IPS DF 19.7 (cell line): ENCODE measurements around the gene KCNK6.
"Not testable (repeated sequence)": the region's sequence is repeated elsewhere in the genome, so short reads cannot be mapped to it uniquely, and the experiment has no call there.

ENCODE experiments used
- DNase-seq: peaks from one replicate; pipeline ENCODE4 v3.0.0-alpha.2; 2013; ENCODE audit warnings: low read depth, low spot score

KCNK6 gene

GRCh38 chr19:38323291-38323690 is 3.6 kb downstream of the KCNK6 start:
- no peak for DNase-seq

GRCh38 chr19:38324431-38324830 is 4.8 kb downstream of the KCNK6 start:
- no peak for DNase-seq

GRCh38 chr19:38326591-38326990 is 6.9 kb downstream of the KCNK6 start:
- DNase-seq, result no peak

GRCh38 chr19:38329651-38330050 is 10.0 kb downstream of the KCNK6 start:
- DNase-seq, result no peak

GRCh38 chr19:38331728-38332127 is 12.1 kb downstream of the KCNK6 start:
- DNase-seq, result no peak

GRCh38 chr19:38333245-38333644 is 13.6 kb downstream of the KCNK6 start:
- DNase-seq, result no peak

- no peak for DNase-seq
Measured at GRCh38 chr19:38335949-38336637, 16.4 kb downstream of the KCNK6 start.

- no peak for DNase-seq
Measured at GRCh38 chr19:38336638-38337359, 17.2 kb downstream of the KCNK6 start.

- DNase-seq, result no peak
Measured at GRCh38 chr19:38337360-38337653, 17.7 kb downstream of the KCNK6 start.

GRCh38 chr19:38339011-38339410 is 19.4 kb downstream of the KCNK6 start:
- DNase-seq, result not testable (repeated sequence)

- DNase-seq, result no peak
Measured at GRCh38 chr19:38340927-38341326, 21.3 kb downstream of the KCNK6 start.

- DNase-seq, result no peak
Measured at GRCh38 chr19:38346837-38347236, 27.2 kb downstream of the KCNK6 start.

GRCh38 chr19:38350883-38351282 is 31.2 kb downstream of the KCNK6 start:
- DNase-seq, result no peak

- DNase-seq, result no peak
Measured at GRCh38 chr19:38351865-38352395, 32.3 kb downstream of the KCNK6 start.

- no peak for DNase-seq
Measured at GRCh38 chr19:38352611-38353010, 33.0 kb downstream of the KCNK6 start.

- DNase-seq, result no peak
Measured at GRCh38 chr19:38355728-38356725, 36.4 kb downstream of the KCNK6 start.

GRCh38 chr19:38358071-38358470 is 38.4 kb downstream of the KCNK6 start:
- DNase-seq, result no peak

GRCh38 chr19:38359242-38360021 is 39.8 kb downstream of the KCNK6 start:
- DNase-seq, result no peak

- DNase-seq, result no peak
Measured at GRCh38 chr19:38360351-38360750, 40.7 kb downstream of the KCNK6 start.

GRCh38 chr19:38360839-38361631 is 41.4 kb downstream of the KCNK6 start:
- DNase-seq, result no peak
